DMS53 treated with DMSO at 0.1 percent for 48 hours (cell line): ENCODE data around the gene EDARADD.
"Not testable (repeated sequence)": the region's sequence is repeated elsewhere in the genome, so short reads cannot be mapped to it uniquely, and the experiment has no call there.

Experiments
- DNase-seq: peaks from one replicate; lab custom pipeline; 2025; ENCODE audit not compliant: unreplicated experiment; lab: John Stamatoyannopoulos, UW

The EDARADD gene

GRCh38 chr1:236393681-236394481 is at the start of gene EDARADD:
Gene EDARADD, plus strand, starts transcription at chr1:236394286. Its CDS starts 159 bp downstream, at chr1:236394445.
- DNase-seq: no peak

DNA sequence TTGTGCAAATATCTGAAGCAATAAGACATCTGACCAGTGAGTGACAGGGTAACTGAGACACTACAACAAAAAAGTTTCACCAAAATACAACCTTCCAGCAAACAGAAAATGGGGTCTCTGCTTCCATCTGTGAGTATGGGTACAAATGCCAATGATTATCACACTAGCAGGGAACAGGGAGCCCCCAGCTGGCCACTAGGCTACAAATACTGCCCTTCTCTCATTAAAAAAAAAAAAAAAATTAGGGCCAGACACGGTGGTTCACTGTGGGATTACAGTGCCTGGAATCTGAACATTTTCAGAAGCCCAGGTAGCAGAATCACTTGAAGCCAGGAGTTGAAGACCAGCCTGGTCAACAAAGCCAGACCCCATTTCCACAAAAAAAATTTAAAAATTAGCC is 48.4 kb upstream of the EDARADD start:
- DNase-seq: no peak

DNA sequence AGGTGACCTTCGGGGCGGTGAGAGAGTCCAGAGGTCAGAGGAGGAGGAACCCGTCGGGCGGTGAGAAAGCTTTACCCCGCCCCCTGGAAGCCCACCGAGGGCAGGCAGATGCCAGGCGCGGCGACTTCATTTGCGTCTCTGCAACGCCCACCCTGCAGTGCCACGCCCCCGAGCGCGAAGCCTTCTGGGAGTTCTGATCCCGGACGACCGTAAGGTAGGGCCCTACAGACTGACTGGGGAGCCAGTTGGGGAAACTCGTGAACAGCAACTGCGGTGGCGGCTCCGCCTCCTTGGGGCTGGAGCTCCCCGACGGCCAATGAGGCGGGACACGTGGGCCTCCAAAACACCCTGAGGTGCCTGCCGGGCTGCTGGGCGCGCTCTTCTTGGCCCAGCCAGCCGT is 46.0 kb upstream of the EDARADD start:
- DNase-seq: no peak

DNA sequence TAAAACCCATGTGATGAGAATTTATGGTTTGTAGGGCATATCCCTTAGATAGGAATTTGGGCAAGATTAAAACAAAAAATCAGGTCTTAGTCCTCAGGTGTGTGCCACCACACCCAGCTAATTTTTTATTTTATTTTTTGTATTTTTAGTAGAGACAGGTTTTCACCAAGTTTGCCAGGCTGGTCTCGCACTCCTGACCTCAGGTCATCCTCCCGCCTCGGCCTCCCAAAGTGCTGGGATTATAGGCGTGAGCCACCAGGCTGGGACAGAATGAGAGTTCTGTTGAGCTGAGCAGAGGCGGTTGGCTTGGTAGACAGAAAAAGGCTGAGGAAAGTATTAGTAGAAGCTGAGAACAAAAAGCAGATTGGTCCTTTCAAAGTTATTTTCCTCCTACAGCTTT is 43.8 kb upstream of the EDARADD start:
- DNase-seq: no peak

GRCh38 chr1:236351875-236352573 is 42.1 kb upstream of the EDARADD start:
- no peak for DNase-seq

GRCh38 chr1:236352747-236353146 is 41.3 kb upstream of the EDARADD start:
- DNase-seq: not testable (repeated sequence)

GRCh38 chr1:236353813-236354212 is 40.3 kb upstream of the EDARADD start:
- DNase-seq: no peak

- DNase-seq: no peak
Measured at GRCh38 chr1:236354330-236355147, 39.5 kb upstream of the EDARADD start.

- DNase-seq: no peak
Measured at GRCh38 chr1:236356141-236356540, 37.9 kb upstream of the EDARADD start.

- DNase-seq: no peak
Measured at GRCh38 chr1:236361909-236362590, 32.0 kb upstream of the EDARADD start.

DNA sequence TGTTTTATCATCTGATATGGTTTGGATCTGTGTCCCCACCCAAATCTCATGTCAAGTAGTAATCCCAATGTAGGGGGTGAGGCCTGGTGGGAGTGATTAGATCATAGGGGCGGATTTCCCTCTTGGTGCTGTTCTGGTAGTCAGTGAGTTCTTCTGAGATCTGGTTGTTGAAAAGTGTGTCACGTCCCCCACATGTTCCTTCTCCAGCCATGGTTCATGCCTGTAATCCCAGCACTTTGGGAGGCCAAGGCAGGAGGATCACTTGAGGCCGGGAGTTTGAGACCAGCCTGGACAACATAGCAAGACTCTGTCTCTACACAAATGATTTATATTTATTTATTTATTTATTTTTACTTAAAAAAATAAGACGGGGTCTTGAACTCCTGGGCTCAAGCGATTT is 30.8 kb upstream of the EDARADD start:
- DNase-seq: no peak

GRCh38 chr1:236365999-236366570 is 28.0 kb upstream of the EDARADD start:
- no peak for DNase-seq

- DNase-seq: not testable (repeated sequence)
Measured at GRCh38 chr1:236366681-236367080, 27.4 kb upstream of the EDARADD start.

DNA sequence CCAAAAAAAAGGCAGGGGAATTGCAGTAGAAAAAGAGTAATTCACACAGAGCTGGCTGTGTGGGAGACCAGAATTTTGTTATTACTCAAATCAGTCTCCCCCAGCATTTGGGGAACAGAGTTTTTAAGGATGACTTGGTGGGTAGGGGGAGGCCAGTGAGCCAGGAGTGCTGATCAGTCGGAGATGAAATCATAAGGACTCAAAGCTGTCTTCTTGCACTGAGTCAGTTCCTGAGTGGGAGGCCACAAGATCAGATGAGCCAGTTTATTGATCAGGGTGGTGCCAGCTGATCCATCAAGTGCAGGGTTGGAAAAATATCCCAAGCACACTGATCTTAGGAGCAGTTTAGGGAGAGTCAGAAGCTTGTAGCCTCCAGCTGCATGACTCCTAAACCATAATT is 23.7 kb upstream of the EDARADD start:
- no peak for DNase-seq

GRCh38 chr1:236371083-236371482 is 23.0 kb upstream of the EDARADD start:
- DNase-seq: no peak

DNA sequence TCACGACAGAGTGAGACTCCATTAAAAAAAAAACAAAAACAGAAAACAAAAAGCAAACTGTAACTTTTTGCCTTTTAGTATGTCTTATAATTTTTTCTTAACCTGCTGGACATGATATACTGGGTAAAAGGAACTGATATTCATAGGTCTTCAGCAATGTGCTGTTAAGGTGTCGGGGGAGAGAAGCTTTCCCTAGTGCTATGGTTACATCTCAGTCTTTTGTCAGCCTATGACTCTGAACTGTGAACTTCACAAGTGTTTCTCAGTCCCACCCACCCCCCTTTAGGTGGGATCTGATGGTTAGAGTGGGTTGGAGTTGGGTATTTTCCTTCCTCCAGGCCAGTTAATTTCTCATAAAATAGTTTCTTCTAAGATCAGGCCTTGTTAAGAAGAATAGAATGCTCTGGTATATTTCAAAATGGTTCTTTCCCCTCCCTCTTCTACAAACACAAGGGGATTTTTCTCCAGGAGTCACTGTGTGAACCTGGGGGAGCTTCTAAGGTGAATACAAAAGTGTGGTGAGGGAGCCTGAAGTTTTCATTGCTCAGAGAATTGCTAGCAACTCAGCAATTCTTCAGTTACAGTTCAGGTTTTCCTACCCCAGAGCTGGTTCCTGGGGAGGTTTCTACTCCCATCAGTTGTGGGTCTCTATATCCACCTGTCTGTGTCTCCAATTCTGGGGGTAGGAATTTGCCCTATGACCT is 16.1 kb upstream of the EDARADD start:
- no peak for DNase-seq

DNA sequence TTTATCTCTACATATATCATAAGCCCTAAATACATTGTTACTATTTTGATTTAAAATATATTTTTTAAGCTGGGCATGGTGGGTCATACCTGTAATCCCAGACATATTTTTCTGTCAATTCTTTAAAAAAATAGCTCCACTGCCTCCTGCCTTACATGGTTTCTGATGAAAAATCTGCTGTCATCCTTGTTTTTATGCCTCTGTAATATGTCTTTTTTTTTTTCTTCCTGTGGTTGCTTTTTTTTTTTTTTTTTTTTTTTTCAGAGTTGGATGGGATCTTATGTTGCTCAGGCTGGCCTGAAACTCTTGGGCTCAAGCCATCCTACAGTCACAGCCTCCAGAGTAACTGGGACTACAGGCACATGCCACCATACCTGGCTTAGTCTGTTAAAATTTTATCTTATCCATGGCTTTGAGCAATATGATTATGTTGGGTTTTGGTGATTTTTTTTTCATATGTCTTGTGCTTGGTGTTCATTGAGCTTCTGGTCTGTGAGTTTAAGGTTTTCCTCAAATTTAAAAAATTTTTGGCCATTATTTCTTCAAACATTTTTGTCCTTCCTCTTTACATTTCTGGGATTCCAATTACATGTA is 12.4 kb upstream of the EDARADD start:
- DNase-seq: no peak

- no peak for DNase-seq
Measured at GRCh38 chr1:236388332-236388731, 5.8 kb upstream of the EDARADD start.

DNA sequence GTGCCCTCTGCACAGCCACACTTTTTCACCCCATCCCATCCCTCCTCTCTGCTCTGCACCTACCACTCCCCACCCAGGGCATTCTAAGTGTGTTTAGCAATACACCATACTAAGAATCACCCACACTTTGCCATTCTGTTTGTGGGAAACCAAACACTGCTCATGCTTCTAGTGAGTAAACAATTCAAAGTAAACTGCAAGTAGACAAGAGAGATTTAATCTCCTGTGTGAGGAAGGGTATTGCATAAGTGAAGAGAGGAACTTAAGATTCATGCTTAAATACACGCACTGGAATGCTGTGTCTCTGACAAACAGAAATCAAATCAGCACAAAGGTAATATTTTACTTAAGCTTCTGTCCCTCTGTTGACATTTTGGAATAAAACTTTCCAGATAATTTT is 4.8 kb upstream of the EDARADD start:
- DNase-seq: no peak

DNA sequence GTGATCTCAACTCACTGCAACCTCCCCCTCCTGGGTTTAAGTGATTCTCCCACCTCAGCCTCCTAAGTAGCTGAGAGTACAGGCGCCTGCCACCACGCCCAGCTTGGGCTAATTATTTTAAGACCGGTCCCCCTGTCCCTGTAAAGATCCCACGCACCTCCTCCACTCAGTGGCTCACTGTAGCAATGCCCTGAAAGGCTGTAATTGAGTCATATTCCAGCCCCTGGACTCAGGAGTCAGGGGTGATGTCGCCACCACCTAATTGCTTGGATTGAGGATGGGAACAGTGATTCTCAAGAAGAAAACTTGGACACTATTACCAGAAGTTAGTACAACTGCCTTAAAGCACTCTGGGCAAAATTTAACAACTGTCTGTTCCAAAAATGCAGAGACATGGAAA is 3.1 kb upstream of the EDARADD start:
- DNase-seq: no peak
